CD14-positive monocyte (primary cell): Measurements from ENCODE around the gene GRIN2C. TPM values are rescaled to one million over a fixed set of nuclear protein-coding genes. Genes with fewer than 3 reads are reported as not detected.

Experiments used
- DNase-seq, 3 donors: peaks; one replicate each; pipeline ENCODE4 v3.0.0-alpha.2; 2011 to 2022
- H2AFZ ChIP-seq: 2 replicates; pipeline ENCODE4 v1.6.0; 2012; ENCODE audit warnings: mild to moderate bottlenecking, low read depth, low read length, inconsistent platforms; ENCODE audit not compliant: insufficient read depth, poor library complexity, severe bottlenecking
- H3K27ac ChIP-seq, 2 donors: 1 replicate in 1 of 2; 2 replicates in 1 of 2; pipeline ENCODE4 v1.5.1; 2012 to 2013; ENCODE audit warnings: low read length in 2 of 2, control low read depth in 1 of 2, inconsistent platforms in 1 of 2, low read depth in 1 of 2, mild to moderate bottlenecking in 1 of 2
- H3K27me3 ChIP-seq, 2 donors: one replicate each; pipeline versions ENCODE4 v1.6.0 to v1.6.1; 2011 to 2013; ENCODE audit warnings: low read length in 2 of 2; ENCODE audit not compliant: control insufficient read depth in 2 of 2, insufficient read depth in 2 of 2
- H3K36me3 ChIP-seq, 2 donors: replicated peaks in 1 of 2; 1 replicate in 1 of 2; 2 replicates in 1 of 2; pipeline versions ENCODE4 v1.5.1 to v1.6.1; 2012 to 2013; ENCODE audit warnings: low read length in 2 of 2, control low read depth in 1 of 2, inconsistent platforms in 1 of 2, mild to moderate bottlenecking in 1 of 2; ENCODE audit not compliant: insufficient read depth in 2 of 2, control insufficient read depth in 1 of 2
- H3K4me1 ChIP-seq, 2 donors: 1 replicate in 1 of 2; 2 replicates in 1 of 2; pipeline versions ENCODE4 v1.5.1 to v1.6.1; 2012 to 2013; ENCODE audit warnings: low read length in 2 of 2, control low read depth in 1 of 2, inconsistent platforms in 1 of 2, mild to moderate bottlenecking in 1 of 2, moderate library complexity in 1 of 2; ENCODE audit not compliant: insufficient read depth in 2 of 2, control insufficient read depth in 1 of 2
- H3K4me2 ChIP-seq: replicated peaks from 2 replicates; pipeline ENCODE3; 2012; ENCODE audit warnings: low read length, moderate library complexity, mild to moderate bottlenecking; ENCODE audit not compliant: poor library complexity, severe bottlenecking; ENCODE audit errors: extremely low read depth
- H3K4me3 ChIP-seq, 3 experiments: fragments of 200-600 bp in 1 of 3; sonication (generic) in 1 of 3; replicated peaks in 1 of 3; 1 replicate in 2 of 3; 2 replicates in 1 of 3; pipeline ENCODE4 v1.5.1; 2011 to 2013; ENCODE audit warnings: low read length in 3 of 3, mild to moderate bottlenecking in 3 of 3, control low read depth in 2 of 3, low read depth in 2 of 3, inconsistent platforms in 1 of 3, moderate library complexity in 1 of 3
- H3K79me2 ChIP-seq: 2 replicates; pipeline ENCODE4 v1.6.0; 2012; ENCODE audit warnings: mild to moderate bottlenecking, control low read depth, inconsistent platforms, low read length, moderate library complexity; ENCODE audit not compliant: insufficient read depth
- H3K9ac ChIP-seq: 2 replicates; pipeline ENCODE4 v1.6.0; 2017; ENCODE audit warnings: low read length, mild to moderate bottlenecking; ENCODE audit not compliant: insufficient read depth, poor library complexity, severe bottlenecking
- H3K9me3 ChIP-seq, 2 donors: replicated peaks in 1 of 2; 1 replicate in 1 of 2; 2 replicates in 1 of 2; pipeline versions ENCODE4 v1.5.1 to v1.6.1; 2012 to 2013; ENCODE audit warnings: low read length in 2 of 2, control low read depth in 1 of 2; ENCODE audit not compliant: control insufficient read depth in 1 of 2, insufficient read depth in 1 of 2
- H4K20me1 ChIP-seq: 2 replicates; pipeline ENCODE4 v1.6.0; 2012; ENCODE audit warnings: mild to moderate bottlenecking, low read length, control low read depth, moderate library complexity; ENCODE audit not compliant: insufficient read depth
- H3K27ac Mint-ChIP-seq, 7 donors: one replicate each; pipeline ENCODE4 v1.8.0; 2020; ENCODE audit warnings: mild to moderate bottlenecking in 7 of 7, mixed read lengths in 7 of 7, moderate library complexity in 6 of 7, inconsistent platforms in 2 of 7
- H3K27me3 Mint-ChIP-seq, 3 donors: one replicate each; pipeline ENCODE4 v1.8.0; 2021 to 2022; ENCODE audit warnings: low read depth in 3 of 3, mild to moderate bottlenecking in 3 of 3, mixed read lengths in 3 of 3, moderate library complexity in 3 of 3, inconsistent platforms in 1 of 3
- H3K36me3 Mint-ChIP-seq, 2 donors: one replicate each; pipeline ENCODE4 v1.8.0; 2020; ENCODE audit warnings: mixed read lengths in 2 of 2, inconsistent platforms in 1 of 2, mild to moderate bottlenecking in 1 of 2
- H3K4me1 Mint-ChIP-seq: one replicate; pipeline ENCODE4 v1.8.0; 2020; ENCODE audit warnings: mild to moderate bottlenecking, mixed read lengths
- H3K4me3 Mint-ChIP-seq, 2 donors: one replicate each; pipeline ENCODE4 v1.8.0; 2020; ENCODE audit warnings: mild to moderate bottlenecking in 2 of 2, mixed read lengths in 2 of 2, moderate library complexity in 1 of 2
- H3K9me3 Mint-ChIP-seq, 7 donors: one replicate each; pipeline ENCODE4 v1.8.0; 2020 to 2022; ENCODE audit warnings: mixed read lengths in 7 of 7, mild to moderate bottlenecking in 6 of 7, moderate library complexity in 6 of 7, inconsistent platforms in 2 of 7
- CTCF ChIP-seq: fragments of 200-600 bp; IDR thresholded peaks from one replicate; pipeline ENCODE4 v1.8.0; 2022; ENCODE audit warnings: antibody characterized with exemption, mild to moderate bottlenecking
- WGBS: methylation state at CpG from one replicate; pipeline ENCODE4 v1.1.5; 2013; ENCODE audit warnings: missing lambda C conversion rate; ENCODE audit not compliant: insufficient coverage; 5-methylcytosine and 5-hydroxymethylcytosine counted together
- intact Hi-C, 2 donors: fragments of 100-400 bp; cut with micrococcal nuclease; formaldehyde crosslinking; loops; one replicate each; pipeline versions ENCODE4 v1.15.0 to v1.15.1; 2023
- polyA plus RNA-seq, 3 donors: library from polyadenylated mRNA; depleted of rRNA in 1 of 3; unstranded in 2 of 3; stranded (reverse) in 1 of 3; fragments of 300-500 nt in 2 of 3; fragments of >200 nt in 1 of 3; fragmentation: Illumina TruSeq in 2 of 3; gene quantifications; 1 replicate in 2 of 3; 2 replicates in 1 of 3; pipeline ENCODE4 v1.2.3, GENCODE V29; 2012 to 2021

GRIN2C gene
- polyA plus RNA-seq, 3 donors = 0.04 TPM; not detected in 2

- Histone ChIP-seq H3K9ac (no peak overlapping the region), H3K79me2 (no peaks in the 10 kb centered on the region), H3K36me3 (no peaks in the 10 kb centered on the region), H3K4me2 (no peak overlapping the region), H3K4me3 (no peak overlapping the region), H2AFZ (no peak overlapping the region), H3K9me3 (peaks cover 0 to 11% of the 10 kb centered on the region in 2 donors), H4K20me1 (no peaks in the 10 kb centered on the region), H3K27me3 (peaks cover 13 to 21% of the 10 kb centered on the region in 2 donors), H3K27ac (no peak overlapping the region), H3K4me1 (peaks cover 7 to 17% of the 10 kb centered on the region in 2 donors)
- TF ChIP-seq CTCF = no peak
- WGBS = 81% methylated on average over 10 of the region's 13 CpGs
- H3K9me3 Mint-ChIP-seq = peaks cover 0 to 6% (median 1%) of the 10 kb centered on the region in 7 donors
- peaks cover 13% of the 10 kb centered on the region for H3K4me1 Mint-ChIP-seq
- intact Hi-C loops = no loop called here
- peaks cover 32 to 45% (median 39%) of the 10 kb centered on the region in 3 donors for H3K27me3 Mint-ChIP-seq
- H3K4me3 Mint-ChIP-seq = no peak overlapping the region
- no peak overlapping the region for H3K27ac Mint-ChIP-seq
- no peak for DNase-seq
- H3K36me3 Mint-ChIP-seq = peaks cover 0 to 2% of the 10 kb centered on the region in 2 donors
Observed at GRCh38 chr17:74888469-74888868, 28.8 kb upstream of the GRIN2C start.

GRCh38 chr17:74883241-74883745, 23.6 kb upstream of the GRIN2C start:
- peak overlapping the region in 3 of 7 donors; percentile 23 to 60 (median 49) for H3K27ac Mint-ChIP-seq
- 36% methylated on average over 11 of the region's 15 CpGs for WGBS
- Histone ChIP-seq H3K4me1 (peaks cover 27 to 28% of the 10 kb centered on the region in 2 donors), H3K4me3 (no peak overlapping the region), H3K4me2 (peak overlapping the region; percentile 10), H3K27me3 (no peaks in the 10 kb centered on the region), H4K20me1 (no peaks in the 10 kb centered on the region), H3K27ac (no peak overlapping the region), H2AFZ (peak overlapping the region; percentile 4), H3K36me3 (no peaks in the 10 kb centered on the region), H3K9me3 (no peaks in the 10 kb centered on the region), H3K9ac (no peak overlapping the region), H3K79me2 (no peaks in the 10 kb centered on the region)
- H3K4me3 Mint-ChIP-seq = peak overlapping the region; percentile 43 to 80
- peaks cover 32% of the 10 kb centered on the region for H3K4me1 Mint-ChIP-seq
- H3K27me3 Mint-ChIP-seq = peaks cover 3 to 15% (median 14%) of the 10 kb centered on the region in 3 donors
- H3K9me3 Mint-ChIP-seq = peaks cover 0 to 5% (median 0%) of the 10 kb centered on the region in 7 donors
- no peaks in the 10 kb centered on the region for H3K36me3 Mint-ChIP-seq
- peak; percentile 39 to 60 (median 50) for DNase-seq
- TF ChIP-seq CTCF = no peak
- intact Hi-C loops = no loop called here
